ENCODE results near the gene PTPRN2. TPM values are rescaled to one million over a fixed set of nuclear protein-coding genes. Genes with fewer than 3 reads are reported as not detected.

The PTPRN2 gene
- total RNA-seq, 4 donors from 2014 or later = 14.9 to 34.3 (median 21.3) TPM

DNA sequence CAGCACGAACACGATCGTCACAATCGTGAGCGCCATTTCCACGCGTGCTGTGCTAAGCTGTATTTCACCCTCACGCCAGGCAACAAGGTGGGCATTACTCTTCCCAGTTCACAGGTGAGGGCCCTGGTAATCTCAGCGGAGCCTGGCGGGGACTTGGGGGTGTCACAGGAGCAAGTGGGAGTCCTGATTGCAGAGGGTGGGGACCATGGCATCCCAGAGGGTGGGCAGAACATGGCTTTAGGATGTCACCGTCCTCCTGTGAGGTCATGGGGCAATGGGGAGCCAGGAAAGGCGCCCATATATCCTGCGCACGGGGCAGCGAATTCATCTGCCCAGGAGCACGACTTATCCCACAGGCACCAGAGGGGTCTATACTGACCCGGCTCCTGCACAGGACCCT is 761.1 kb downstream of the PTPRN2 start:
- H3K4me3 ChIP-seq = no peak overlapping the region
- TF ChIP-seq, protein P1, sequence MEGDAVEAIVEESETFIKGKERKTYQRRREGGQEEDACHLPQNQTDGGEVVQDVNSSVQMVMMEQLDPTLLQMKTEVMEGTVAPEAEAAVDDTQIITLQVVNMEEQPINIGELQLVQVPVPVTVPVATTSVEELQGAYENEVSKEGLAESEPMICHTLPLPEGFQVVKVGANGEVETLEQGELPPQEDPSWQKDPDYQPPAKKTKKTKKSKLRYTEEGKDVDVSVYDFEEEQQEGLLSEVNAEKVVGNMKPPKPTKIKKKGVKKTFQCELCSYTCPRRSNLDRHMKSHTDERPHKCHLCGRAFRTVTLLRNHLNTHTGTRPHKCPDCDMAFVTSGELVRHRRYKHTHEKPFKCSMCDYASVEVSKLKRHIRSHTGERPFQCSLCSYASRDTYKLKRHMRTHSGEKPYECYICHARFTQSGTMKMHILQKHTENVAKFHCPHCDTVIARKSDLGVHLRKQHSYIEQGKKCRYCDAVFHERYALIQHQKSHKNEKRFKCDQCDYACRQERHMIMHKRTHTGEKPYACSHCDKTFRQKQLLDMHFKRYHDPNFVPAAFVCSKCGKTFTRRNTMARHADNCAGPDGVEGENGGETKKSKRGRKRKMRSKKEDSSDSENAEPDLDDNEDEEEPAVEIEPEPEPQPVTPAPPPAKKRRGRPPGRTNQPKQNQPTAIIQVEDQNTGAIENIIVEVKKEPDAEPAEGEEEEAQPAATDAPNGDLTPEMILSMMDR (IDR thresholded peaks at IDR 0.05) = no peak
- TF ChIP-seq POLR2A (IDR thresholded peaks at IDR 0.05) = no peak
- no peaks in the 10 kb centered on the region for H3K4me1 ChIP-seq
- no peaks in the 10 kb centered on the region for H3K27me3 ChIP-seq
- DNase-seq = no peak
- no peaks in the 10 kb centered on the region for H3K9me3 ChIP-seq
- no peaks in the 10 kb centered on the region for H3K36me3 ChIP-seq
- H3K27ac ChIP-seq = no peak overlapping the region

DNA sequence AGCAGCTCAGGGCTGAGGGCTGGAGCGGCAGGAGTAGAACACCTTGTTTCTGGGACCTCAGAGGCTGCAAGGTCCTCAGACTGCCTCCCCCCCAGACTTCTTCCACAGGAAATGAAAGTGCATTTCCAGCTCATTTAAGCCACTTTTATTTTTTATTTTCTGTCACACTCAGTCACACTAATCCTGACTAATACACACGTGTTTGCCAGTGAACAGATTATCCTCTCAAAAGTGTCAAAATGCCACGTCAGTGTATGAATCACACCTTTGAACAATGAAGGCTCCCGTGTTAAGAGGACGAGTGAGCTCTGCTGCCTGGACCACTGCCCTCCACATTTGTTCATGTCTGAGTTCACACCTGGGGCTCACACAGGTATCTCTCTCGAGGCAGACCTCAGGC is 762.3 kb downstream of the PTPRN2 start:
- Histone ChIP-seq H3K4me1 (no peaks in the 10 kb centered on the region), H3K27ac (no peak overlapping the region), H3K27me3 (no peaks in the 10 kb centered on the region), H3K9me3 (no peaks in the 10 kb centered on the region), H3K4me3 (no peak overlapping the region), H3K36me3 (no peaks in the 10 kb centered on the region)
- TF ChIP-seq, protein P1 (IDR thresholded peaks at IDR 0.05) = no peak
- no peak for TF ChIP-seq POLR2A (IDR thresholded peaks at IDR 0.05)
- DNase-seq = no peak

- Histone ChIP-seq H3K36me3 (no peaks in the 10 kb centered on the region), H3K27me3 (no peaks in the 10 kb centered on the region), H3K9me3 (no peaks in the 10 kb centered on the region), H3K4me3 (no peak overlapping the region), H3K27ac (no peak overlapping the region), H3K4me1 (no peaks in the 10 kb centered on the region)
- TF ChIP-seq, protein P1 (IDR thresholded peaks at IDR 0.05) = no peak
- TF ChIP-seq POLR2A (IDR thresholded peaks at IDR 0.05) = no peak
- DNase-seq = no peak
Measured at GRCh38 chr7:157824819-157825121, 762.9 kb downstream of the PTPRN2 start.

GRCh38 chr7:157824011-157824818 is 763.4 kb downstream of the PTPRN2 start:
- no peak overlapping the region for H3K27ac ChIP-seq
- no peak overlapping the region for H3K4me3 ChIP-seq
- H3K36me3 ChIP-seq = no peaks in the 10 kb centered on the region
- H3K4me1 ChIP-seq = no peaks in the 10 kb centered on the region
- DNase-seq = no peak
- H3K9me3 ChIP-seq = no peaks in the 10 kb centered on the region
- H3K27me3 ChIP-seq = no peaks in the 10 kb centered on the region
- TF ChIP-seq, protein P1 (IDR thresholded peaks at IDR 0.05) = no peak
- no peak for TF ChIP-seq POLR2A (IDR thresholded peaks at IDR 0.05)

DNA sequence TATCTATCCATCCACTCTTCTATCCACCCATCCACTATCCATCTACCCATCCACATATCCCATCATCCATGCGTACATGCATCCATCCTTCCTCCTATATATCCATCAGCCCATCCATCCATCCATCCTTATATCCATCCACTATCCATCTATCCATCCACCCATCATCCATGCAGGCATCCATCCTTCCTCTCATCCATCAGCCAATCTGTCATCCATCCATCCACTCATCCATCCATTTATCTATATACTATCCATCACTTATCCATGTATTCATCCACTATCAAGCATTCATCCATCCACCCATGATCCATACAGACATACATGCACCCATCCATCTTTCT is 765.0 kb downstream of the PTPRN2 start:
- H3K27ac ChIP-seq = no peak overlapping the region
- H3K4me3 ChIP-seq = no peak overlapping the region
- TF ChIP-seq, protein P1 (IDR thresholded peaks at IDR 0.05) = no peak
- no peak for TF ChIP-seq POLR2A (IDR thresholded peaks at IDR 0.05)
- H3K36me3 ChIP-seq = no peaks in the 10 kb centered on the region
- H3K4me1 ChIP-seq = no peaks in the 10 kb centered on the region
- no peak for DNase-seq
- H3K27me3 ChIP-seq = no peaks in the 10 kb centered on the region
- H3K9me3 ChIP-seq = no peaks in the 10 kb centered on the region
